Tibial nerve (tissue), 4 donors: ENCODE data around the gene ITPK1. TPM values are rescaled to one million over a fixed set of nuclear protein-coding genes. Genes with fewer than 3 reads are reported as not detected.
A peak's percentile ranks its signal among the peaks of the same experiment; 100 is the strongest.

Experiments
- DNase-seq, 2 donors: peaks; one replicate each; pipeline ENCODE4 v3.0.0-alpha.2; 2019; ENCODE audit warnings: low spot score in 2 of 2
- H3K27ac ChIP-seq, 4 donors: fragments of 200-600 bp; sonication (generic) in 3 of 4; one replicate each; pipeline ENCODE4 v1.5.1; 2017 to 2019; ENCODE audit warnings: mild to moderate bottlenecking in 1 of 4
- H3K27me3 ChIP-seq, 2 donors: fragments of 200-600 bp; sonication (generic) in 1 of 2; one replicate each; pipeline versions ENCODE4 v1.5.1 to v1.6.0; 2017 to 2019
- H3K36me3 ChIP-seq, 3 donors: fragments of 200-600 bp; sonication (generic); one replicate each; pipeline ENCODE4 v1.5.1; 2018 to 2019
- H3K4me1 ChIP-seq, 4 donors: fragments of 200-600 bp; sonication (generic) in 3 of 4; one replicate each; pipeline ENCODE4 v1.5.1; 2017 to 2019
- H3K4me3 ChIP-seq, 4 donors: fragments of 200-600 bp; sonication (generic) in 3 of 4; one replicate each; pipeline ENCODE4 v1.5.1; 2017 to 2019; ENCODE audit warnings: mild to moderate bottlenecking in 1 of 4, moderate library complexity in 1 of 4
- H3K9me3 ChIP-seq, 4 donors: fragments of 200-600 bp; sonication (generic) in 3 of 4; one replicate each; pipeline ENCODE4 v1.5.1; 2017 to 2019
- CTCF ChIP-seq, 5 experiments: fragments of 200-600 bp in 3 of 5; fragments of 450-650 bp in 2 of 5; sonication (generic) in 3 of 5; IDR thresholded peaks; one replicate each; pipeline ENCODE4 v1.5.1; 2016 to 2019; ENCODE audit warnings: antibody characterized with exemption in 5 of 5, mild to moderate bottlenecking in 3 of 5, moderate library complexity in 2 of 5
- EP300 ChIP-seq, 2 donors: sonication (generic); formaldehyde crosslinking; IDR thresholded peaks; one replicate each; pipeline ENCODE4 v1.6.1; 2017; ENCODE audit warnings: antibody characterized with exemption in 2 of 2, mild to moderate bottlenecking in 1 of 2
- POLR2A ChIP-seq, 2 donors: fragments of 450-650 bp; IDR thresholded peaks; one replicate each; pipeline ENCODE4 v1.6.1; 2017; ENCODE audit warnings: antibody characterized with exemption in 2 of 2, mild to moderate bottlenecking in 2 of 2, moderate library complexity in 2 of 2
- WGBS, 2 donors: methylation state at CpG; one replicate each; pipeline ENCODE4 v1.1.5; 2018; 5-methylcytosine and 5-hydroxymethylcytosine counted together
- total RNA-seq, 4 donors: library from RNA; depleted of rRNA; stranded (reverse); fragments of >200 nt; gene quantifications; one replicate each; pipeline ENCODE4 v1.1.0, GENCODE V29; 2016

The ITPK1 gene
- total RNA-seq, 4 donors from 2014 or later = 67.4 to 121 (median 92.5) TPM

- TF ChIP-seq EP300 (IDR thresholded peaks at IDR 0.05) (no peak), CTCF (IDR thresholded peaks at IDR 0.05) (no peak), POLR2A (IDR thresholded peaks at IDR 0.05) (no peak)
- H3K27ac ChIP-seq = no peak overlapping the region
Observed at GRCh38 chr14:93100570-93100969, 15.2 kb downstream of the ITPK1 start.

GRCh38 chr14:93100100-93100499, 15.6 kb downstream of the ITPK1 start:
- Histone ChIP-seq H3K9me3 (no peaks in the 10 kb centered on the region), H3K4me3 (no peak overlapping the region), H3K27ac (peak overlapping the region in 2 of 4 donors; percentile 8 to 57), H3K27me3 (no peaks in the 10 kb centered on the region), H3K4me1 (peaks cover 0 to 79% (median 25%) of the 10 kb centered on the region in 4 donors), H3K36me3 (no peaks in the 10 kb centered on the region)
- no peak for DNase-seq
- WGBS, 2 donors = 83 to 91% methylated on average over 3 of the region's 3 CpGs
- TF ChIP-seq CTCF (IDR thresholded peaks at IDR 0.05) (no peak), EP300 (IDR thresholded peaks at IDR 0.05) (no peak), POLR2A (IDR thresholded peaks at IDR 0.05) (no peak)

More at GRCh38 chr14:93100570-93100969, 15.2 kb downstream of the ITPK1 start:
- no peak for DNase-seq
- Histone ChIP-seq H3K36me3 (no peaks in the 10 kb centered on the region), H3K27me3 (no peaks in the 10 kb centered on the region), H3K4me3 (no peak overlapping the region), H3K4me1 (peaks cover 0 to 81% (median 28%) of the 10 kb centered on the region in 4 donors), H3K9me3 (no peaks in the 10 kb centered on the region)
- 58 to 76% methylated on average over 7 of the region's 7 CpGs for WGBS, 2 donors

- H3K9me3 ChIP-seq = no peaks in the 10 kb centered on the region
- no peak overlapping the region for H3K4me3 ChIP-seq
- no peaks in the 10 kb centered on the region for H3K27me3 ChIP-seq
- no peak for TF ChIP-seq EP300 (IDR thresholded peaks at IDR 0.05)
- no peak for TF ChIP-seq CTCF (IDR thresholded peaks at IDR 0.05)
- TF ChIP-seq POLR2A (IDR thresholded peaks at IDR 0.05) = no peak
- H3K4me1 ChIP-seq = peaks cover 0 to 79% (median 23%) of the 10 kb centered on the region in 4 donors
- DNase-seq = no peak
- 80 to 90% methylated on average over 2 to 9 of the region's 9 CpGs for WGBS, 2 donors
- H3K27ac ChIP-seq = peak overlapping the region in 2 of 4 donors; percentile 8 to 57
- H3K36me3 ChIP-seq = no peaks in the 10 kb centered on the region
Observed at GRCh38 chr14:93099643-93100042, 16.1 kb downstream of the ITPK1 start.

- WGBS, 2 donors = 53 to 56% methylated on average over 6 to 7 of the region's 7 CpGs
- Histone ChIP-seq H3K4me3 (no peak overlapping the region), H3K9me3 (no peaks in the 10 kb centered on the region), H3K4me1 (peaks cover 0 to 79% (median 21%) of the 10 kb centered on the region in 4 donors), H3K27ac (no peak overlapping the region), H3K27me3 (no peaks in the 10 kb centered on the region), H3K36me3 (no peaks in the 10 kb centered on the region)
- TF ChIP-seq EP300 (IDR thresholded peaks at IDR 0.05) = no peak
- TF ChIP-seq POLR2A (IDR thresholded peaks at IDR 0.05) = no peak
- no peak for TF ChIP-seq CTCF (IDR thresholded peaks at IDR 0.05)
- no peak for DNase-seq
Observed at GRCh38 chr14:93099196-93099595, 16.5 kb downstream of the ITPK1 start.

GRCh38 chr14:93096691-93097322, 18.9 kb downstream of the ITPK1 start:
- Histone ChIP-seq H3K27me3 (no peaks in the 10 kb centered on the region), H3K4me1 (peaks cover 0 to 86% (median 20%) of the 10 kb centered on the region in 4 donors), H3K9me3 (no peaks in the 10 kb centered on the region), H3K27ac (peak overlapping the region in 1 of 4 donors; percentile 41), H3K36me3 (no peaks in the 10 kb centered on the region), H3K4me3 (no peak overlapping the region)
- WGBS, 2 donors = 67 to 75% methylated on average over 13 of the region's 13 CpGs
- TF ChIP-seq CTCF (IDR thresholded peaks at IDR 0.05) = no peak
- TF ChIP-seq EP300 (IDR thresholded peaks at IDR 0.05) = no peak
- TF ChIP-seq POLR2A (IDR thresholded peaks at IDR 0.05) = no peak
- DNase-seq = no peak
